Trophoblast cell (in vitro differentiated cells and primary cell): ENCODE data around the gene TRIM65.

Experiments used
- DNase-seq, 2 donors: peaks; one replicate each; pipeline ENCODE4 v3.0.0-alpha.2; 2016
- H2AFZ ChIP-seq: 2 replicates; pipeline ENCODE4 v1.6.1; 2013; ENCODE audit warnings: low read length, moderate library complexity, mild to moderate bottlenecking; ENCODE audit not compliant: insufficient read depth, poor library complexity
- H2AK5ac ChIP-seq: 2 replicates; pipeline ENCODE4 v1.6.1; 2013; ENCODE audit warnings: mild to moderate bottlenecking, low read length
- H2BK120ac ChIP-seq: 2 replicates; pipeline ENCODE4 v1.6.1; 2013; ENCODE audit warnings: low read length, mild to moderate bottlenecking, moderate library complexity; ENCODE audit not compliant: insufficient read depth, poor library complexity
- H2BK12ac ChIP-seq: 2 replicates; pipeline ENCODE4 v1.6.1; 2013; ENCODE audit warnings: mild to moderate bottlenecking, low read length, moderate library complexity
- H2BK5ac ChIP-seq: 2 replicates; pipeline ENCODE4 v1.6.1; 2013; ENCODE audit warnings: low read length, low read depth, moderate library complexity, mild to moderate bottlenecking; ENCODE audit not compliant: poor library complexity
- H3K14ac ChIP-seq: 2 replicates; pipeline ENCODE4 v1.6.1; 2013; ENCODE audit warnings: mild to moderate bottlenecking, low read length
- H3K18ac ChIP-seq: 2 replicates; pipeline ENCODE4 v1.6.1; 2013; ENCODE audit warnings: mild to moderate bottlenecking, low read length
- H3K23ac ChIP-seq: 2 replicates; pipeline ENCODE4 v1.6.1; 2013; ENCODE audit warnings: low read length
- H3K27ac ChIP-seq: 2 replicates; pipeline ENCODE4 v1.5.1; 2013; ENCODE audit warnings: low read depth, mild to moderate bottlenecking, inconsistent platforms, low read length, moderate library complexity
- H3K27me3 ChIP-seq: 2 replicates; pipeline ENCODE4 v1.6.1; 2013; ENCODE audit warnings: inconsistent platforms, mild to moderate bottlenecking, low read length, moderate library complexity; ENCODE audit not compliant: insufficient read depth
- H3K36me3 ChIP-seq, 2 experiments: 1 replicate in 1 of 2; 2 replicates in 1 of 2; pipeline ENCODE4 v1.6.1; 2013; ENCODE audit warnings: low read length in 2 of 2, mild to moderate bottlenecking in 2 of 2, moderate library complexity in 1 of 2; ENCODE audit not compliant: insufficient read depth in 2 of 2, control insufficient read depth in 1 of 2
- H3K4ac ChIP-seq: 2 replicates; pipeline ENCODE4 v1.6.1; 2013; ENCODE audit warnings: low read depth, mild to moderate bottlenecking, low read length, moderate library complexity
- H3K4me1 ChIP-seq, 2 experiments: 1 replicate in 1 of 2; 2 replicates in 1 of 2; pipeline ENCODE4 v1.6.1; 2013; ENCODE audit warnings: low read length in 2 of 2, mild to moderate bottlenecking in 2 of 2, moderate library complexity in 1 of 2; ENCODE audit not compliant: insufficient read depth in 2 of 2, control insufficient read depth in 1 of 2
- H3K4me2 ChIP-seq: 2 replicates; pipeline ENCODE4 v1.6.1; 2013; ENCODE audit warnings: inconsistent platforms, mild to moderate bottlenecking, low read length, moderate library complexity
- H3K4me3 ChIP-seq: 2 replicates; pipeline ENCODE4 v1.5.1; 2013; ENCODE audit warnings: mild to moderate bottlenecking, low read depth, low read length, inconsistent platforms
- H3K79me1 ChIP-seq: one replicate; pipeline ENCODE4 v1.6.1; 2013; ENCODE audit warnings: low read length
- H3K79me2 ChIP-seq: 2 replicates; pipeline ENCODE4 v1.6.1; 2013; ENCODE audit warnings: low read length, mild to moderate bottlenecking; ENCODE audit not compliant: control insufficient read depth, insufficient read depth, poor library complexity
- H3K9ac ChIP-seq: 2 replicates; pipeline ENCODE4 v1.6.1; 2013; ENCODE audit warnings: mild to moderate bottlenecking, low read length
- H3K9me3 ChIP-seq: 2 replicates; pipeline ENCODE4 v1.6.1; 2013; ENCODE audit warnings: low read depth, mild to moderate bottlenecking, control low read depth, inconsistent platforms, low read length; ENCODE audit not compliant: insufficient read depth
- H4K12ac ChIP-seq: 2 replicates; pipeline ENCODE4 v1.6.1; 2013; ENCODE audit warnings: low read depth, mild to moderate bottlenecking, low read length, moderate library complexity
- H4K8ac ChIP-seq: 2 replicates; pipeline ENCODE4 v1.6.1; 2013; ENCODE audit warnings: low read depth, mild to moderate bottlenecking, low read length, moderate library complexity
- H4K91ac ChIP-seq: one replicate; pipeline ENCODE4 v1.6.1; 2013; ENCODE audit warnings: low read depth, mild to moderate bottlenecking, low read length, moderate library complexity
- WGBS: extraction: QIAGEN DNeasy Blood & Tissue Kit; methylation state at CpG from one replicate; pipeline ENCODE4 v1.1.7; 2013; ENCODE audit warnings: missing lambda C conversion rate; ENCODE audit not compliant: insufficient read length, insufficient coverage; ENCODE audit errors: extremely low coverage; 5-methylcytosine and 5-hydroxymethylcytosine counted together

Gene TRIM65

DNA sequence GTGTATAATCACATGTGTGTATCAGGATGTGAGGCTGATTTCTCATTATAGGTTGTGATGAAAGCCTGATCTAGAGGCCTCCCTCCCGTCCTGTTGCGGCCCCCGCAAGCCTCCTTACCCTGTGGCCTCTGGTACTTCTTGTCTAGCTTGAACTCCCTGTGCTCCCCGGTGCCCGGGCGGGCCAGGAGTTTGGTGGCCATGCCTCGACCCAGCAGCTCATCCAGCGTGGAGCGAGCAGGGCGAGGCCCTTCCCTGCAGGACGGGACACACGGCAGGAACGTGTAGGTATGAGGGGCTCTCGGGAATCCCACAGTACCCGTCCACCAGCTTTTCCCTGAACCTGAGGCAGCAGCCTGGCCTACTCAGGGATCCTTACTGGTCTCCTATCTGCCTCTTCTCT, 29.2 kb upstream of the TRIM65 start:
- Histone ChIP-seq H2AK5ac (no peak overlapping the region), H4K12ac (no peak overlapping the region), H4K91ac (no peak overlapping the region), H3K4me3 (no peak overlapping the region), H3K79me1 (no peaks in the 10 kb centered on the region), H3K4me1 (no peaks in the 10 kb centered on the region), H3K4me2 (no peak overlapping the region), H3K9ac (no peak overlapping the region), H2BK12ac (no peak overlapping the region), H4K8ac (no peak overlapping the region), H3K27ac (no peak overlapping the region), H3K79me2 (no peaks in the 10 kb centered on the region), H3K9me3 (peaks cover 1% of the 10 kb centered on the region), H3K14ac (no peak overlapping the region), H2BK120ac (no peak overlapping the region), H2AFZ (no peak overlapping the region), H3K4ac (no peak overlapping the region), H2BK5ac (no peak overlapping the region), H3K18ac (no peak overlapping the region), H3K36me3 (peaks cover 3 to 6% of the 10 kb centered on the region in 2 experiments), H3K27me3 (no peaks in the 10 kb centered on the region), H3K23ac (no peak overlapping the region)
- no CpG with 5 or more reads among the region's 15 CpGs for WGBS
- DNase-seq, result no peak

DNA sequence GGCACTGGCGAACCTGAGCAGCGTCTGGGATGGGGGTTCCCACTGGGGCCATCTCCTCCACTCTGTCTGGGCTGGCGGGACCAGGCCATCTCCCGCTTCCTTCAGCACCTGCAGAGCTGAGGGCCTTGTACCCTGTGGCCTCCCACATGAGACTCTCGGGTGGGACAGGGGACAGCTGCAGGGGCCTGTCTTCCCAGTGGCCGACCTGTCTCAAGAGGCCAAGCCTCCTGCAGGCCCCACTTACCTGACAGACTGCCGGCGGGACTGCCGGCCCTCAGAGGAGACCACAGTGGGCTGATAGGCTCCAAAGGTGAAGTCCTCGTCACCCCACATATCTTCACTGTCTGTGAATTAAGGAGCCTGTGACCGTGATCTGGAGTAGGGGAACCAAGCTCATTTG, 28.4 kb upstream of the TRIM65 start:
- Histone ChIP-seq H3K4me1 (no peaks in the 10 kb centered on the region), H3K79me2 (no peaks in the 10 kb centered on the region), H4K8ac (no peak overlapping the region), H2BK120ac (no peak overlapping the region), H3K18ac (no peak overlapping the region), H2BK5ac (no peak overlapping the region), H2AFZ (no peak overlapping the region), H3K27ac (no peak overlapping the region), H3K23ac (no peak overlapping the region), H2BK12ac (no peak overlapping the region), H3K9me3 (peaks cover 1% of the 10 kb centered on the region), H3K36me3 (peaks cover 3 to 6% of the 10 kb centered on the region in 2 experiments), H4K91ac (no peak overlapping the region), H3K79me1 (no peaks in the 10 kb centered on the region), H3K27me3 (no peaks in the 10 kb centered on the region), H2AK5ac (no peak overlapping the region), H3K9ac (no peak overlapping the region), H3K4ac (no peak overlapping the region), H4K12ac (no peak overlapping the region), H3K4me2 (no peak overlapping the region), H3K4me3 (no peak overlapping the region), H3K14ac (no peak overlapping the region)
- no CpG with 5 or more reads among the region's 11 CpGs for WGBS
- DNase-seq, result no peak

DNA sequence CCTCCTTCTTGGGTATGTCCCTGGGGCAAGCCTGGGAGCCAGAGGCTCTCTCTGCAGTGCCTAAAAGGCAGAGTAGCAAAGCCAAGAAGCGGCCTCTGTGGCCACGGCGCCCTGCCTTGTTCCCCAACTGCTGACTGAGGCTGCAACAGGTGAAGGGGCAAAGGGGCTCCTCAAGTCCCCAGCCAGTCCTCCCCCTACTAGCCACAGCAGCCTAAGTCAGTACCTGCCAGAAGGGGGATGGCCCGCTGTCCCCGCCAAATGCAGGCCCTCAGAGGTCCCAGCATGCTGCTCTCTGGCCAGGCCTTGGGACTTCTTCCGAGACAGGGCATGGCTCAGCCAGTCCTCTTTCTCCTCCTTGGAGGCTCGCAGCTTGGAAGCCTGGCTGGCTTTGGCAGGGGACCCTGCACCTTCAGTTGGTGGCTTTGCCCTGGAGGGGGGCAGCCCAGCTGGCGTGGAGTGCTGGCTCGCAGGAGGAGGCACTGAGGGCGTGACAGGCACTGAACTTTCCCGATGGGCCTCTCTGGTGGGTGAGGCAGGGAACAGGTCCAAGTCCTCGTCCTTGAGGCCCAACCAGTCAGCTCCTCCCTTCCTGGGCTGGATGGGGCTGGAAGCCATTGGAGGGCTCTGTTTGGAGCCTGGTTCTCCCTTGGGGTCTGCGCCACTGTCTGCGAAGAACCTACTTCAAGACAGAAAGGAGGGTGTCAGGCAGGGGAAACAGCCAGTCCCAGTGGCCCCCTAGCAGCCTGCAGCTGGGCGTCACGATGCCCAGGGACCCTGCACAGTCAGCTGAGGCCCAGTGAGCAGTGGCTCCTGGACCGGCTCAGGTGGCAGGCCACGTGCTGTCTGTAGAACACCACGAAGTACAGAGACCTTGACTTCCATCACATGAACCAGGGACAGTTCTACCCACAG, 26.5 kb upstream of the TRIM65 start:
- no peak overlapping the region for H3K4ac ChIP-seq
- WGBS, result no CpG with 5 or more reads among the region's 19 CpGs
- H3K27me3 ChIP-seq, result no peaks in the 10 kb centered on the region
- peaks cover 1% of the 10 kb centered on the region for H3K9me3 ChIP-seq
- H4K8ac ChIP-seq, result no peak overlapping the region
- no peak overlapping the region for H3K4me3 ChIP-seq
- H3K27ac ChIP-seq, result no peak overlapping the region
- no peak overlapping the region for H4K91ac ChIP-seq
- no peak overlapping the region for H2BK12ac ChIP-seq
- no peaks in the 10 kb centered on the region for H3K4me1 ChIP-seq
- no peak overlapping the region for H3K23ac ChIP-seq
- H3K4me2 ChIP-seq, result no peak overlapping the region
- no peaks in the 10 kb centered on the region for H3K79me2 ChIP-seq
- no peak overlapping the region for H3K9ac ChIP-seq
- H2AFZ ChIP-seq, result no peak overlapping the region
- no peak overlapping the region for H3K14ac ChIP-seq
- DNase-seq, result no peak
- no peak overlapping the region for H2BK5ac ChIP-seq
- no peak overlapping the region for H2AK5ac ChIP-seq
- no peaks in the 10 kb centered on the region for H3K79me1 ChIP-seq
- H2BK120ac ChIP-seq, result no peak overlapping the region
- H4K12ac ChIP-seq, result no peak overlapping the region
- H3K36me3 ChIP-seq, result peaks cover 7 to 14% of the 10 kb centered on the region in 2 experiments
- H3K18ac ChIP-seq, result no peak overlapping the region

DNA sequence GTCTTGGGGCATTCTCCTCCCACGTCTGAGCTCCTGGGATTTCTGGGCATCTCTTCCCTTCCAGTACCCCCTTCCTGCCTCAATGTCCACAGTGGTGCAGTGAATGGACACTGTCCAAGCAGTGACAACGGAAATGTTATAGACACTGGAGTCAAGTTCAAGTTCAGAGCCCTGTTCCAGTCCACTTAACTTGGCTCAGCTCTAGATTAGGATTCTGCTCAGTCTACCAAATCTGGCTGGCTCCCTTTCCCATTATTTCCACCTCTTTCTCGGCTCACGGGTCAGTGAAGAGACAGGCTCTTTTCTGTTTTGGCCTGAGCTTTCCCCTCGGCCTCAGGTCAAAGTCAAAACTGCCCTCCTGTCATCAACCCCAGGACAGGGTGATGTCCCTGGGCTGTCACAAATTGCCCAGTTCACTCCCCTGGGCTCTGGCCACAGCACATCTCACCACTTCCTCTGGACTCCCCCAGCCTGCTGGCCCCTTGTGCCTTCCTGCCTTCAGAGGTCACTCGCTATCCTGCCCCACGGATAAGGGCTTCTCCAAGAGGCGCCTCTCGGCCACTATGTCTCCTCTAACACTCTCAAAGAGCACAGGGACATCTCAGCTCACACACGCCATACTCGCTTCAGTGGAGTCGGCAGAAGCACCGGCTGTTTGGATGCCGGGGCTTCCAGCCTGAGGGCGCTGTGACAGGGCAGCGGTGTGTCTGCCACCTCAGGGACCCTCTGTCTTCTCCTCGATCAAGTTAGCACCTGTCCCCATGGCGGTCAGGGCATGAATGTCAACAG, 25.6 kb upstream of the TRIM65 start:
- no peak overlapping the region for H2BK12ac ChIP-seq
- H3K4me1 ChIP-seq, result no peaks in the 10 kb centered on the region
- no peaks in the 10 kb centered on the region for H3K79me2 ChIP-seq
- no peak overlapping the region for H3K18ac ChIP-seq
- H2AK5ac ChIP-seq, result no peak overlapping the region
- H3K4me2 ChIP-seq, result no peak overlapping the region
- H3K4ac ChIP-seq, result no peak overlapping the region
- no peak overlapping the region for H4K91ac ChIP-seq
- no peak overlapping the region for H2BK120ac ChIP-seq
- no peak overlapping the region for H3K23ac ChIP-seq
- H3K27ac ChIP-seq, result no peak overlapping the region
- WGBS, result no CpG with 5 or more reads among the region's 18 CpGs
- H3K79me1 ChIP-seq, result no peaks in the 10 kb centered on the region
- H3K9ac ChIP-seq, result no peak overlapping the region
- no peak overlapping the region for H4K12ac ChIP-seq
- no peak overlapping the region for H2BK5ac ChIP-seq
- peaks cover 7 to 15% of the 10 kb centered on the region in 2 experiments for H3K36me3 ChIP-seq
- H3K9me3 ChIP-seq, result peaks cover 1% of the 10 kb centered on the region
- no peaks in the 10 kb centered on the region for H3K27me3 ChIP-seq
- H2AFZ ChIP-seq, result no peak overlapping the region
- no peak overlapping the region for H4K8ac ChIP-seq
- no peak overlapping the region for H3K4me3 ChIP-seq
- DNase-seq, result no peak
- H3K14ac ChIP-seq, result no peak overlapping the region
